Keratinocyte (primary cell): ENCODE measurements around the gene CEP43.

Experiments
- CTCF ChIP-seq, 3 experiments: IDR thresholded peaks in 1 of 3; conservative IDR thresholded peaks in 1 of 3; optimal IDR thresholded peaks in 1 of 3; 2 replicates in 2 of 3; 3 replicates in 1 of 3; pipeline versions ENCODE3 to v1.5.1; 2011; ENCODE audit warnings: low read length in 3 of 3, mild to moderate bottlenecking in 3 of 3, moderate library complexity in 2 of 3, control low read depth in 1 of 3, inconsistent platforms in 1 of 3; ENCODE audit not compliant: insufficient read depth in 2 of 3; ENCODE audit errors: extremely low read depth in 1 of 3
- EZH2 ChIP-seq: IDR thresholded peaks from one replicate; pipeline ENCODE4 v1.6.1; 2012; ENCODE audit warnings: inconsistent platforms, mild to moderate bottlenecking, low read length, moderate library complexity

GRCh38 chr6:166970091-166970490 is 29.1 kb upstream of the CEP43 start:
- TF ChIP-seq EZH2 (no peak), CTCF (optimal IDR thresholded peaks at IDR 0.05 in 1 of 3, IDR thresholded peaks at IDR 0.05 in 1 of 3, conservative IDR thresholded peaks at IDR 0.05 in 1 of 3; ENCODE audit: extremely low read depth in 1 of 3, insufficient read depth in 2 of 3, low read length in 3 of 3) (no peak)
